OCI-LY7 (cell line): ENCODE data around the gene FHIT. TPM values are rescaled to one million over a fixed set of nuclear protein-coding genes. Genes with fewer than 3 reads are reported as not detected.

Source experiments
- BruUV-seq: library from RNA; stranded (reverse); fragments of 400-500 nt; replicated peaks from 2 replicates; lab custom pipeline; 2021; lab: Mats Ljungman, UMichigan
- CTCF ChIA-PET: fragments of 300-600 bp; sonication (Branson Sonifier 250); formaldehyde crosslinking; loops from one replicate; lab custom pipeline; 2022; ENCODE audit warnings: antibody characterized with exemption; ENCODE audit not compliant: unreplicated experiment; lab: Charles Lee
- POLR2A ChIA-PET: fragments of 300-600 bp; sonication (Branson Sonifier 250); formaldehyde crosslinking; loops from one replicate; lab custom pipeline; 2022; ENCODE audit warnings: antibody characterized with exemption; lab: Charles Lee
- DNase-seq: peaks from one replicate; pipeline ENCODE4 v3.0.0-alpha.2; 2015; ENCODE audit warnings: low spot score
- H2AFZ ChIP-seq: fragments of 200-600 bp; sonication (generic), shearing (Covaris generic); 2 replicates; pipeline ENCODE4 v1.6.1; 2014; ENCODE audit warnings: mild to moderate bottlenecking, antibody characterized with exemption, low read length, moderate library complexity
- H3K27ac ChIP-seq: fragments of 200-600 bp; sonication (generic); 2 replicates; pipeline ENCODE4 v1.5.1; 2014; ENCODE audit warnings: mixed run types, low read depth, mild to moderate bottlenecking, moderate library complexity, low read length, inconsistent platforms; ENCODE audit not compliant: poor library complexity, severe bottlenecking
- H3K36me3 ChIP-seq: fragments of 200-600 bp; sonication (generic); 2 replicates; pipeline ENCODE4 v1.6.1; 2014; ENCODE audit warnings: mild to moderate bottlenecking, antibody characterized with exemption, low read length, moderate library complexity, mixed read lengths; ENCODE audit not compliant: insufficient read depth
- H3K4me1 ChIP-seq: fragments of 200-600 bp; sonication (generic); 2 replicates; pipeline ENCODE4 v1.5.1; 2014; ENCODE audit warnings: mild to moderate bottlenecking, low read length; ENCODE audit not compliant: insufficient read depth, poor library complexity, severe bottlenecking
- H3K4me2 ChIP-seq: fragments of 200-600 bp; sonication (generic); 2 replicates; pipeline ENCODE4 v1.6.1; 2014; ENCODE audit warnings: mild to moderate bottlenecking, low read length
- H3K4me3 ChIP-seq: fragments of 200-600 bp; sonication (generic); 2 replicates; pipeline ENCODE4 v1.5.1; 2014; ENCODE audit warnings: mild to moderate bottlenecking, low read depth, low read length; ENCODE audit not compliant: poor library complexity, severe bottlenecking
- H3K79me2 ChIP-seq: fragments of 200-600 bp; sonication (generic); 2 replicates; pipeline ENCODE4 v1.6.1; 2016; ENCODE audit warnings: low read depth, mild to moderate bottlenecking, low read length, moderate library complexity, mixed read lengths; ENCODE audit not compliant: insufficient read depth
- H3K9me2 ChIP-seq: fragments of 200-600 bp; sonication (generic); 2 replicates; pipeline ENCODE4 v1.6.1; 2016; ENCODE audit warnings: mild to moderate bottlenecking, low read length, mixed read lengths; ENCODE audit not compliant: insufficient read depth
- H3K9me3 ChIP-seq: fragments of 200-600 bp; sonication (generic); 2 replicates; pipeline ENCODE4 v1.6.1; 2014; ENCODE audit warnings: mild to moderate bottlenecking, mixed run types, low read length, mixed read lengths
- H4K20me1 ChIP-seq: fragments of 200-600 bp; sonication (generic); 2 replicates; pipeline ENCODE4 v1.6.1; 2014; ENCODE audit warnings: mild to moderate bottlenecking, antibody characterized with exemption, low read length, moderate library complexity, mixed read lengths; ENCODE audit not compliant: insufficient read depth
- CTCF ChIP-seq: fragments of 200-600 bp; sonication (generic); conservative IDR thresholded peaks from 2 replicates; pipeline ENCODE4 v1.5.1; 2014; ENCODE audit warnings: mild to moderate bottlenecking, antibody characterized with exemption, low read length, moderate library complexity, mixed read lengths
- EZH2phosphoT487 ChIP-seq: fragments of 200-600 bp; sonication (generic); IDR thresholded peaks from 2 replicates; pipeline ENCODE4 v1.6.1; 2018; ENCODE audit warnings: low read depth, borderline replicate concordance, mild to moderate bottlenecking, mixed run types, antibody characterized with exemption, low read length, moderate library complexity, mixed read lengths
- intact Hi-C: fragments of 100-400 bp; cut with micrococcal nuclease; formaldehyde crosslinking; loops from one replicate; pipeline ENCODE4 v1.10.0; 2022; ENCODE audit not compliant: unreplicated experiment
- total RNA-seq, 2 experiments: library from RNA; depleted of rRNA in 1 of 2; stranded (reverse); fragments of >200 nt in 1 of 2; shearing (Covaris generic) in 1 of 2; gene quantifications; 2 replicates each; pipeline ENCODE4 v1.2.3, GENCODE V29; 2014 to 2022

Gene FHIT
- total RNA-seq, 2 experiments from 2014 or later, result 5.0 to 10.9 TPM

- ChIA-PET CTCF (no interaction called here), POLR2A (no interaction called here)
- H3K79me2 ChIP-seq, result no peaks in the 10 kb centered on the region
- no peak for DNase-seq
- no peak overlapping the region for H2AFZ ChIP-seq
- no peak overlapping the region for H3K27ac ChIP-seq
- TF ChIP-seq CTCF, result no peak
- H3K4me1 ChIP-seq, result no peaks in the 10 kb centered on the region
- H3K36me3 ChIP-seq, result no peaks in the 10 kb centered on the region
- H3K9me2 ChIP-seq, result no peaks in the 10 kb centered on the region
- no peak overlapping the region for H3K4me3 ChIP-seq
- H4K20me1 ChIP-seq, result no peaks in the 10 kb centered on the region
- H3K4me2 ChIP-seq, result no peak overlapping the region
- no peaks in the 10 kb centered on the region for H3K9me3 ChIP-seq
- no TSS peak for BruUV-seq
- intact Hi-C loops, result no loop called here
Observed at GRCh38 chr3:61087465-61087864, 163.8 kb downstream of the FHIT start.

- Histone ChIP-seq H3K79me2 (no peaks in the 10 kb centered on the region), H2AFZ (no peak overlapping the region), H3K36me3 (no peaks in the 10 kb centered on the region), H3K9me2 (no peaks in the 10 kb centered on the region), H3K27ac (no peak overlapping the region), H3K4me2 (no peak overlapping the region), H3K4me3 (no peak overlapping the region), H4K20me1 (no peaks in the 10 kb centered on the region), H3K9me3 (no peaks in the 10 kb centered on the region), H3K4me1 (no peaks in the 10 kb centered on the region)
- CTCF ChIA-PET, result no interaction called here
- TF ChIP-seq EZH2phosphoT487 (no peak), CTCF (no peak)
- no peak for DNase-seq
- intact Hi-C loops, result no loop called here
- POLR2A ChIA-PET, result interaction anchor here (1.2 kb wide), 1 partner anchor 23 kb away, joined by 3 read pairs; no protein-coding TSS in a partner anchor
- BruUV-seq, result no TSS peak
Observed at GRCh38 chr3:61081554-61081953, 169.7 kb downstream of the FHIT start.

- ChIA-PET CTCF (no interaction called here), POLR2A (interaction anchor here (1.2 kb wide), 1 partner anchor 24 kb away, joined by 3 read pairs; no protein-coding TSS in a partner anchor)
- Histone ChIP-seq H3K27ac (no peak overlapping the region), H3K9me3 (no peaks in the 10 kb centered on the region), H3K4me2 (no peak overlapping the region), H4K20me1 (no peaks in the 10 kb centered on the region), H3K79me2 (no peaks in the 10 kb centered on the region), H3K36me3 (no peaks in the 10 kb centered on the region), H3K4me3 (no peak overlapping the region), H2AFZ (no peak overlapping the region), H3K9me2 (no peaks in the 10 kb centered on the region), H3K4me1 (no peaks in the 10 kb centered on the region)
- no TSS peak for BruUV-seq
- DNase-seq, result no peak
- TF ChIP-seq CTCF, result no peak
- no peak for TF ChIP-seq EZH2phosphoT487
- intact Hi-C loops, result no loop called here
Observed at GRCh38 chr3:61080737-61081445, 170.4 kb downstream of the FHIT start.
